IMR-90 (cell line): ENCODE results near the gene SNTG2. TPM values are rescaled to one million over a fixed set of nuclear protein-coding genes. Genes with fewer than 3 reads are reported as not detected.

Source experiments
- ATAC-seq: fragments of 200-7000 bp; cut with Tn5 transposase; 2 replicates; pipeline ENCODE4 v1.9.1; 2020; ENCODE audit warnings: low read depth, mild to moderate bottlenecking, moderate library complexity
- BruUV-seq: library from RNA; stranded (reverse); fragments of 400-500 nt; replicated peaks from 2 replicates; lab custom pipeline; 2021; lab: Mats Ljungman, UMichigan
- CTCF ChIA-PET: fragments of 300-600 bp; formaldehyde crosslinking; extraction: SDS; loops from one replicate; lab custom pipeline; 2021; ENCODE audit warnings: antibody characterized with exemption; lab: Yijun Ruan, JAX
- POLR2A ChIA-PET: fragments of 300-600 bp; sonication (Branson Sonifier 250); formaldehyde crosslinking; loops from one replicate; lab custom pipeline; 2022; ENCODE audit warnings: antibody characterized with exemption; ENCODE audit not compliant: unreplicated experiment; lab: Charles Lee
- DNase-seq: peaks from one replicate; pipeline ENCODE4 v3.0.0; 2013
- H2AFZ ChIP-seq: replicated peaks from 2 replicates; pipeline ENCODE3; 2013; ENCODE audit warnings: low read length, mild to moderate bottlenecking; ENCODE audit not compliant: poor library complexity
- H2AK5ac ChIP-seq: 2 replicates; pipeline ENCODE4 v1.6.1; 2013; ENCODE audit warnings: low read depth, low read length, inconsistent platforms
- H2AK9ac ChIP-seq: replicated peaks from 2 replicates; pipeline ENCODE3; 2013; ENCODE audit warnings: mild to moderate bottlenecking, low read depth, low read length, moderate library complexity; ENCODE audit not compliant: poor library complexity
- H2BK120ac ChIP-seq: 2 replicates; pipeline ENCODE4 v1.6.1; 2013; ENCODE audit warnings: low read depth, low read length, inconsistent platforms
- H2BK15ac ChIP-seq: 3 replicates; pipeline ENCODE4 v1.6.1; 2013; ENCODE audit warnings: low read depth, low read length, inconsistent platforms
- H2BK20ac ChIP-seq: 2 replicates; pipeline ENCODE4 v1.6.1; 2013; ENCODE audit warnings: low read depth, mild to moderate bottlenecking, inconsistent platforms, low read length, moderate library complexity
- H2BK5ac ChIP-seq: 2 replicates; pipeline ENCODE4 v1.6.1; 2013; ENCODE audit warnings: mild to moderate bottlenecking, low read depth, low read length, inconsistent platforms; ENCODE audit not compliant: poor library complexity, severe bottlenecking
- H3K14ac ChIP-seq: replicated peaks from 2 replicates; pipeline ENCODE4 v1.6.1; 2013; ENCODE audit warnings: low read depth, low read length, inconsistent platforms
- H3K18ac ChIP-seq: 2 replicates; pipeline ENCODE4 v1.6.1; 2013; ENCODE audit warnings: low read depth, low read length, control low read depth
- H3K23ac ChIP-seq: 2 replicates; pipeline ENCODE4 v1.6.1; 2013; ENCODE audit warnings: low read depth, low read length, inconsistent platforms
- H3K27ac ChIP-seq: 2 replicates; pipeline ENCODE4 v1.5.1; 2013; ENCODE audit warnings: mild to moderate bottlenecking, control low read depth, low read length; ENCODE audit not compliant: insufficient read depth
- H3K27me3 ChIP-seq: 2 replicates; pipeline ENCODE4 v1.6.1; 2013; ENCODE audit warnings: low read length; ENCODE audit not compliant: control insufficient read depth, insufficient read depth
- H3K36me3 ChIP-seq: 2 replicates; pipeline ENCODE4 v1.6.1; 2013; ENCODE audit warnings: low read length, mixed read lengths; ENCODE audit not compliant: control insufficient read depth, insufficient read depth
- H3K4ac ChIP-seq: 2 replicates; pipeline ENCODE4 v1.6.1; 2013; ENCODE audit warnings: low read depth, low read length, inconsistent platforms
- H3K4me1 ChIP-seq: 2 replicates; pipeline ENCODE4 v1.6.1; 2013; ENCODE audit warnings: low read length, mixed read lengths; ENCODE audit not compliant: control insufficient read depth, insufficient read depth
- H3K4me2 ChIP-seq: 2 replicates; pipeline ENCODE4 v1.6.1; 2013; ENCODE audit warnings: low read depth, mild to moderate bottlenecking, control low read depth, low read length, moderate library complexity
- H3K4me3 ChIP-seq: 2 replicates; pipeline ENCODE4 v1.5.1; 2013; ENCODE audit warnings: low read depth, mild to moderate bottlenecking, control low read depth, low read length, moderate library complexity; ENCODE audit not compliant: insufficient read depth
- H3K56ac ChIP-seq: 2 replicates; pipeline ENCODE4 v1.6.1; 2013; ENCODE audit warnings: low read length, inconsistent platforms; ENCODE audit not compliant: insufficient read depth; ENCODE audit errors: extremely low read depth
- H3K79me1 ChIP-seq, 2 experiments: 2 replicates each; pipeline ENCODE4 v1.6.1; 2013; ENCODE audit warnings: low read length in 2 of 2, inconsistent platforms in 1 of 2, low read depth in 1 of 2
- H3K9ac ChIP-seq: 2 replicates; pipeline ENCODE4 v1.6.1; 2013; ENCODE audit warnings: low read depth, low read length, control low read depth
- H3K9me1 ChIP-seq: 2 replicates; pipeline ENCODE4 v1.6.1; 2013; ENCODE audit warnings: low read length, inconsistent platforms; ENCODE audit not compliant: insufficient read depth
- H3K9me3 ChIP-seq: 2 replicates; pipeline ENCODE4 v1.6.1; 2013; ENCODE audit warnings: low read length; ENCODE audit not compliant: control insufficient read depth, insufficient read depth
- H4K20me1 ChIP-seq: 2 replicates; pipeline ENCODE4 v1.6.1; 2013; ENCODE audit warnings: low read length, inconsistent platforms; ENCODE audit not compliant: insufficient read depth
- H4K5ac ChIP-seq: 2 replicates; pipeline ENCODE4 v1.6.1; 2013; ENCODE audit warnings: mild to moderate bottlenecking, low read depth, low read length, control low read depth
- H4K8ac ChIP-seq, 2 experiments: 2 replicates each; pipeline ENCODE4 v1.6.1; 2013; ENCODE audit warnings: low read depth in 2 of 2, low read length in 2 of 2, control low read depth in 1 of 2, inconsistent platforms in 1 of 2
- H4K91ac ChIP-seq: 2 replicates; pipeline ENCODE4 v1.6.1; 2013; ENCODE audit warnings: low read depth, low read length, inconsistent platforms; ENCODE audit not compliant: insufficient read depth
- CEBPB ChIP-seq: IDR thresholded peaks from 2 replicates; pipeline ENCODE4 v1.6.1; 2012; ENCODE audit warnings: low read depth, low read length, improper control_type of control experiment
- CHD1 ChIP-seq: IDR thresholded peaks from 2 replicates; pipeline ENCODE4 v1.6.1; 2012; ENCODE audit warnings: low read depth, low read length, improper control_type of control experiment
- MAZ ChIP-seq: IDR thresholded peaks from 2 replicates; pipeline ENCODE4 v1.6.1; 2012; ENCODE audit warnings: low read depth, mild to moderate bottlenecking, low read length, improper control_type of control experiment, moderate library complexity, borderline replicate concordance
- NFE2L2 ChIP-seq: fragments of 150-350 bp; IDR thresholded peaks from 2 replicates; pipeline ENCODE4 v1.6.1; 2016; ENCODE audit warnings: low read depth, mild to moderate bottlenecking, low read length
- USF2 ChIP-seq: fragments of 150-350 bp; IDR thresholded peaks from 2 replicates; pipeline ENCODE4 v1.6.1; 2017; ENCODE audit warnings: mild to moderate bottlenecking, antibody characterized with exemption, low read length, low read depth
- WGBS, 2 experiments: methylation state at CpG; one replicate each; pipeline versions ENCODE4 v1.1.5 to v1.1.7; 2013; ENCODE audit warnings: missing lambda C conversion rate in 2 of 2; ENCODE audit not compliant: insufficient read length in 1 of 2; ENCODE audit errors: extremely low coverage in 2 of 2; 5-methylcytosine and 5-hydroxymethylcytosine counted together
- dilution Hi-C: fragments of 300-500 bp; cut with HindIII; formaldehyde crosslinking; loops from one replicate; pipeline ENCODE4 v1.14.3; 2018; ENCODE audit warnings: low sequenced_read_pairs; ENCODE audit not compliant: unreplicated experiment
- in situ Hi-C: fragments of 300-500 bp; cut with MboI; formaldehyde crosslinking; loops from 3 replicates; pipeline ENCODE4 v1.14.3; 2019; ENCODE audit warnings: low sequenced_read_pairs, inconsistent platforms, mixed read lengths
- intact Hi-C: fragments of 100-400 bp; cut with micrococcal nuclease; formaldehyde crosslinking; loops from 2 replicates; pipeline ENCODE4 v1.10.0; 2022
- polyA plus RNA-seq, 3 experiments: library from polyadenylated mRNA; depleted of rRNA; stranded (reverse); fragments of >200 nt; gene quantifications; 2 replicates each; pipeline ENCODE4 v1.2.3, GENCODE V29; 2012; ENCODE audit warnings: low replicate concordance in 1 of 3
- total RNA-seq: library from RNA; depleted of rRNA; stranded (reverse); fragments of >200 nt; gene quantifications from 2 replicates; pipeline ENCODE4 v1.2.3, GENCODE V29; 2012
- TF ChIP-seq, protein P1 (sequence below): conservative IDR thresholded peaks from 2 replicates; pipeline ENCODE4 v1.5.1; 2012; ENCODE audit warnings: mild to moderate bottlenecking, low read depth, low read length, improper control_type of control experiment

The SNTG2 gene
- total and polyA plus RNA-seq, 2 of the 4 experiments (the other 2 are of a cell fraction), result under 0.01 to 0.17 TPM

DNA sequence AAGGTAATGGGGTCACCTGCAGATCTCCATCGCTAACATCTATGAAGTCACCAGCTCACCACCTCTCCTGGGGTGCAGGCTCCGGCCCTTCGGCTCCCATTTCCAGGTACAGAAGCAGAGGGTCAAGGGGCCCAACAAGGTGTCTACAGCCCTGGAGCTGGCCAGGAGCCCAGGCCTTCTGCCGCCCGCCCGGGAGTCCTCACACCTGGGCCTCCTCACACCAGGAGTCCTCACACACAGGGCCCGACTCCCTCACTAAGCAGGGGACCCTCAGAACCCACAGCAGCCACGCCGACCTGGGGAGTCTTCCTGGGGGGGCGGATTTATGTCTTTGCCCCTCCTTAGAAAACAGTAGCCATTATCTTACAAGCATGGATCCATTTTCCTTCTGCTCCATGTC, 419.3 kb downstream of the SNTG2 start:
- CTCF ChIA-PET, result no interaction called here
- no peak overlapping the region for H2BK20ac ChIP-seq
- H2AK9ac ChIP-seq, result no peak overlapping the region
- no peak overlapping the region for H4K8ac ChIP-seq
- H3K27ac ChIP-seq, result no peak overlapping the region
- dilution Hi-C loops (no loop called here), in situ Hi-C loops (no loop called here), intact Hi-C loops (loop anchor here (5.0 kb wide), 1 partner anchor 378 kb away; no protein-coding TSS in a partner anchor)
- no peak overlapping the region for H3K56ac ChIP-seq
- H2BK120ac ChIP-seq, result no peak overlapping the region
- no peaks in the 10 kb centered on the region for H3K9me1 ChIP-seq
- H3K9ac ChIP-seq, result no peak overlapping the region
- no peak overlapping the region for H4K91ac ChIP-seq
- H3K4me3 ChIP-seq, result no peak overlapping the region
- no peaks in the 10 kb centered on the region for H3K79me1 ChIP-seq
- peaks cover 23% of the 10 kb centered on the region; the same call in 1 of the 2 replicates for H3K9me3 ChIP-seq
- H3K4me2 ChIP-seq, result no peak overlapping the region
- H4K5ac ChIP-seq, result no peak overlapping the region
- no peaks in the 10 kb centered on the region for H3K4me1 ChIP-seq
- H3K27me3 ChIP-seq, result no peaks in the 10 kb centered on the region
- no peak overlapping the region for H3K4ac ChIP-seq
- no peak overlapping the region for H2BK15ac ChIP-seq
- WGBS, 2 experiments, result 0% methylated on average over 3 of the region's 10 CpGs; no CpG with 5 or more reads in 1 of the 2 experiments
- TF ChIP-seq USF2, result no peak
- no peak for TF ChIP-seq MAZ
- TF ChIP-seq NFE2L2, result no peak
- TF ChIP-seq, protein P1, sequence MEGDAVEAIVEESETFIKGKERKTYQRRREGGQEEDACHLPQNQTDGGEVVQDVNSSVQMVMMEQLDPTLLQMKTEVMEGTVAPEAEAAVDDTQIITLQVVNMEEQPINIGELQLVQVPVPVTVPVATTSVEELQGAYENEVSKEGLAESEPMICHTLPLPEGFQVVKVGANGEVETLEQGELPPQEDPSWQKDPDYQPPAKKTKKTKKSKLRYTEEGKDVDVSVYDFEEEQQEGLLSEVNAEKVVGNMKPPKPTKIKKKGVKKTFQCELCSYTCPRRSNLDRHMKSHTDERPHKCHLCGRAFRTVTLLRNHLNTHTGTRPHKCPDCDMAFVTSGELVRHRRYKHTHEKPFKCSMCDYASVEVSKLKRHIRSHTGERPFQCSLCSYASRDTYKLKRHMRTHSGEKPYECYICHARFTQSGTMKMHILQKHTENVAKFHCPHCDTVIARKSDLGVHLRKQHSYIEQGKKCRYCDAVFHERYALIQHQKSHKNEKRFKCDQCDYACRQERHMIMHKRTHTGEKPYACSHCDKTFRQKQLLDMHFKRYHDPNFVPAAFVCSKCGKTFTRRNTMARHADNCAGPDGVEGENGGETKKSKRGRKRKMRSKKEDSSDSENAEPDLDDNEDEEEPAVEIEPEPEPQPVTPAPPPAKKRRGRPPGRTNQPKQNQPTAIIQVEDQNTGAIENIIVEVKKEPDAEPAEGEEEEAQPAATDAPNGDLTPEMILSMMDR, result no peak
- no peak for TF ChIP-seq CHD1
- TF ChIP-seq CEBPB, result no peak
- no peaks in the 10 kb centered on the region for H3K36me3 ChIP-seq
- H3K23ac ChIP-seq, result no peak overlapping the region
- H2BK5ac ChIP-seq, result no peak overlapping the region
- no peak overlapping the region for H2AK5ac ChIP-seq
- no peak overlapping the region for H2AFZ ChIP-seq
- no peak for DNase-seq
- H3K18ac ChIP-seq, result no peak overlapping the region
- H4K20me1 ChIP-seq, result no peaks in the 10 kb centered on the region
- H3K14ac ChIP-seq, result no peak overlapping the region
- ATAC-seq, result no peak
- POLR2A ChIA-PET, result no interaction called here
- no TSS peak for BruUV-seq
